GM06990 (cell line): ENCODE data around the gene GGA1.

Source experiments
- DNase-seq: peaks from one replicate; pipeline ENCODE4 v3.0.0-alpha.2; 2011; ENCODE audit not compliant: insufficient read length; ENCODE audit errors: extremely low read depth
- H3K27me3 ChIP-seq: replicated peaks from 2 replicates; pipeline ENCODE4 v1.6.0; 2011; ENCODE audit warnings: low read length; ENCODE audit not compliant: control insufficient read depth, insufficient read depth
- H3K36me3 ChIP-seq: 2 replicates; pipeline ENCODE4 v1.5.1; 2011; ENCODE audit warnings: low read length; ENCODE audit not compliant: control insufficient read depth, insufficient read depth
- H3K4me3 ChIP-seq: replicated peaks from 2 replicates; pipeline ENCODE4 v1.5.1; 2011; ENCODE audit warnings: low read depth, mild to moderate bottlenecking, control low read depth, low read length
- TF ChIP-seq, protein P1 (sequence below): IDR thresholded peaks from 2 replicates; pipeline ENCODE4 v1.5.1; 2011; ENCODE audit warnings: low read length, control low read depth, mild to moderate bottlenecking, inconsistent platforms; ENCODE audit not compliant: insufficient read depth, poor library complexity, severe bottlenecking

The GGA1 gene

DNA sequence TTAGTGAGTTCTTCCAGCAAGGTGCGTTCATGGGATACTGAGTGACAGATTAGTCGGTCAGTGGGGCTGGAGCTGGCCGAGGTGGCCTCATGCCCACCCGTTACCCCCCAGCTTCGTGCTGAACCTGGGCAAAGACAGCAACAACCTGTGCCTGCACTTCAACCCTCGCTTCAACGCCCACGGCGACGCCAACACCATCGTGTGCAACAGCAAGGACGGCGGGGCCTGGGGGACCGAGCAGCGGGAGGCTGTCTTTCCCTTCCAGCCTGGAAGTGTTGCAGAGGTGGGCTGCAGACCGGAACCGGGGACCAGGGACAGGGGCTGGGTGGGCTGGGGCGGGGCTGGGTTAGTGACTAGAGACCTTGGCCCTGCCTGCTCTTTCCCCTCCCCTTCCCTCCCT lies 69.7 kb downstream of the GGA1 start:
- DNase-seq = no peak
- TF ChIP-seq, protein P1, sequence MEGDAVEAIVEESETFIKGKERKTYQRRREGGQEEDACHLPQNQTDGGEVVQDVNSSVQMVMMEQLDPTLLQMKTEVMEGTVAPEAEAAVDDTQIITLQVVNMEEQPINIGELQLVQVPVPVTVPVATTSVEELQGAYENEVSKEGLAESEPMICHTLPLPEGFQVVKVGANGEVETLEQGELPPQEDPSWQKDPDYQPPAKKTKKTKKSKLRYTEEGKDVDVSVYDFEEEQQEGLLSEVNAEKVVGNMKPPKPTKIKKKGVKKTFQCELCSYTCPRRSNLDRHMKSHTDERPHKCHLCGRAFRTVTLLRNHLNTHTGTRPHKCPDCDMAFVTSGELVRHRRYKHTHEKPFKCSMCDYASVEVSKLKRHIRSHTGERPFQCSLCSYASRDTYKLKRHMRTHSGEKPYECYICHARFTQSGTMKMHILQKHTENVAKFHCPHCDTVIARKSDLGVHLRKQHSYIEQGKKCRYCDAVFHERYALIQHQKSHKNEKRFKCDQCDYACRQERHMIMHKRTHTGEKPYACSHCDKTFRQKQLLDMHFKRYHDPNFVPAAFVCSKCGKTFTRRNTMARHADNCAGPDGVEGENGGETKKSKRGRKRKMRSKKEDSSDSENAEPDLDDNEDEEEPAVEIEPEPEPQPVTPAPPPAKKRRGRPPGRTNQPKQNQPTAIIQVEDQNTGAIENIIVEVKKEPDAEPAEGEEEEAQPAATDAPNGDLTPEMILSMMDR = no peak
- Histone ChIP-seq H3K36me3 (peaks cover 10% of the 10 kb centered on the region), H3K27me3 (no peaks in the 10 kb centered on the region), H3K4me3 (no peak overlapping the region)

DNA sequence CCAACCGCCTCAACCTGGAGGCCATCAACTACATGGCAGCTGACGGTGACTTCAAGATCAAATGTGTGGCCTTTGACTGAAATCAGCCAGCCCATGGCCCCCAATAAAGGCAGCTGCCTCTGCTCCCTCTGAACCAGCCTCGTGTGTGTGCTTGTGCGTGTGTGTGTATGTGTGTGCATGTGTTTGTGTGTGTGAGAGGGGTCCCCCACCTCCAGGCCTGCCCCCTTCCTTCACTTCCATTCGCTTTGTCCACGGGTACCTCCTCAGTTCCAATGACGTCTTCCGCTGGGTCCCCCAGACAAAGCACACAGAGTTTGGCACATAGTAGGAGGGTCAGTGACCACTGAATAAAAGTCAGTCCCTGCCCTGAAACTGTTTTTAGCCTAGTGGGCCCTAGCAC lies 71.0 kb downstream of the GGA1 start:
- DNase-seq = no peak
- Histone ChIP-seq H3K36me3 (peaks cover 10% of the 10 kb centered on the region), H3K27me3 (no peaks in the 10 kb centered on the region), H3K4me3 (no peak overlapping the region)
- TF ChIP-seq, protein P1 = no peak

DNA sequence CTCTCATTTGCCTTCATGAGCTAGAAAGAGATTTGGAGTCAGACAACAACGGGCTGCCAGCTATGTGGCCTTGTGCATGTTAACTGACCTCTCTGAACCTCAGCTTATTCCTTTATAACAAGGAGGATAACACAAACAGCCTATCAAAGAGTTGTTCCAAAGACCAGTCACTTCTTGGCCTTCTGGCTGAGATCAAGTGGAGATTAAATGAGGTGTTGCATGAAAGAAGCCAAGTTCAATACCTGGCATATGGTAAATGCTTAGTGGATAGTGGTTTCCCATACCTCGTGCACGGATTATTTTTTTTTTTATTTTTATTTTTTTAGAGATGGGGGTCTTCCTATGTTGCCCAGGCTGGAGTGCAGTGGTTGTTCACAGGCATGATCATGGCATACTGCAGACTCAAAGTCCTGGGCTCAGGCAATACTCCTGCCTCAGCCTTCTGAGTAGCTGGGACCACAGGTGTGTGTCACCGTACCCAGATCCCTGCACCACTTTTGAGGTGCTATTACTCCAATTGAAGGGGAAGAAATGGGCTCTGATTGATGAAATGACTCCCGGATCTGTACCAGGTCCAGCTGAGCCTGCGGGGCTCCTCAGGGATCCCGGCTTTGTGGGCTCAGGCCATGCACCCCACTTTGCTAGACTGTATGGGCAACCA lies 71.7 kb downstream of the GGA1 start:
- Histone ChIP-seq H3K36me3 (peaks cover 10% of the 10 kb centered on the region), H3K4me3 (no peak overlapping the region), H3K27me3 (no peaks in the 10 kb centered on the region)
- TF ChIP-seq, protein P1 = no peak
- DNase-seq = no peak

GRCh38 chr22:37681001-37681424 lies 72.4 kb downstream of the GGA1 start:
- DNase-seq = no peak
- H3K27me3 ChIP-seq = no peaks in the 10 kb centered on the region
- no peak overlapping the region for H3K4me3 ChIP-seq

GRCh38 chr22:37681556-37682049 lies 73.0 kb downstream of the GGA1 start:
- peaks cover 10% of the 10 kb centered on the region for H3K36me3 ChIP-seq
- H3K4me3 ChIP-seq = no peak overlapping the region
- TF ChIP-seq, protein P1 = peak; percentile 93
- peak; percentile 43 for DNase-seq
- H3K27me3 ChIP-seq = no peaks in the 10 kb centered on the region

More at GRCh38 chr22:37681001-37681424, 72.4 kb downstream of the GGA1 start:
- TF ChIP-seq, protein P1 = no peak
- peaks cover 10% of the 10 kb centered on the region for H3K36me3 ChIP-seq
